Panc1 (cell line): Measurements from ENCODE around the gene KLC4. TPM values are rescaled to one million over a fixed set of nuclear protein-coding genes. Genes with fewer than 3 reads are reported as not detected.

ENCODE experiments used
- ATAC-seq: fragments of 200-7000 bp; cut with Tn5 transposase; 2 replicates; pipeline ENCODE4 v1.9.1; 2020; ENCODE audit warnings: mild to moderate bottlenecking, moderate library complexity
- BruUV-seq: library from RNA; stranded (reverse); fragments of 400-500 nt; replicated peaks from 2 replicates; lab custom pipeline; 2021; lab: Mats Ljungman, UMichigan
- CTCF ChIA-PET: fragments of 300-600 bp; sonication (Branson Sonifier 250); formaldehyde crosslinking; loops from one replicate; lab custom pipeline; 2022; ENCODE audit warnings: antibody characterized with exemption; lab: Charles Lee
- POLR2A ChIA-PET: fragments of 300-600 bp; sonication (Branson Sonifier 250); formaldehyde crosslinking; loops from one replicate; lab custom pipeline; 2022; ENCODE audit warnings: antibody characterized with exemption; lab: Charles Lee
- DNase-seq: peaks from one replicate; pipeline ENCODE4 v3.0.0-alpha.2; 2010; ENCODE audit warnings: low read depth, low spot score
- H3K27ac ChIP-seq: 2 replicates; pipeline ENCODE4 v1.5.1; 2011; ENCODE audit warnings: mild to moderate bottlenecking, low read length, inconsistent platforms
- H3K27me3 ChIP-seq: fragments of 200-500 bp; sonication (Bioruptor generic); 2 replicates; pipeline ENCODE4 v1.6.0; 2014; ENCODE audit warnings: low read length, inconsistent platforms; ENCODE audit not compliant: control insufficient read depth, insufficient read depth
- H3K36me3 ChIP-seq: fragments of 200-500 bp; sonication (Bioruptor generic); 2 replicates; pipeline ENCODE4 v1.5.1; 2014; ENCODE audit warnings: inconsistent platforms, mild to moderate bottlenecking, low read length, moderate library complexity; ENCODE audit not compliant: control insufficient read depth, insufficient read depth
- H3K4me1 ChIP-seq: 2 replicates; pipeline ENCODE4 v1.5.1; 2011; ENCODE audit warnings: inconsistent platforms, mild to moderate bottlenecking, low read length, moderate library complexity; ENCODE audit not compliant: control insufficient read depth, insufficient read depth
- H3K4me3 ChIP-seq, 2 experiments: 2 replicates each; pipeline ENCODE4 v1.5.1; 2011 to 2012; ENCODE audit warnings: low read depth in 2 of 2, low read length in 2 of 2, mild to moderate bottlenecking in 2 of 2, inconsistent platforms in 1 of 2, moderate library complexity in 1 of 2
- H3K9me3 ChIP-seq: fragments of 200-500 bp; sonication (Bioruptor generic); 2 replicates; pipeline ENCODE4 v1.5.1; 2014; ENCODE audit warnings: low read depth, mild to moderate bottlenecking, inconsistent platforms, low read length, moderate library complexity; ENCODE audit not compliant: control insufficient read depth, insufficient read depth
- POLR2AphosphoS5 ChIP-seq: IDR thresholded peaks from 2 replicates; pipeline ENCODE4 v1.6.1; 2012; ENCODE audit warnings: mild to moderate bottlenecking, low read depth, low read length, moderate library complexity
- SIN3A ChIP-seq: IDR thresholded peaks from 2 replicates; pipeline ENCODE4 v1.6.1; 2012; ENCODE audit warnings: low read depth, mild to moderate bottlenecking, low read length, moderate library complexity, borderline replicate concordance; ENCODE audit not compliant: insufficient read depth
- TCF7L2 ChIP-seq: IDR thresholded peaks from 2 replicates; pipeline ENCODE4 v1.6.1; 2011; ENCODE audit warnings: mild to moderate bottlenecking, low read depth, low read length, inconsistent platforms
- in situ Hi-C: cut with HindIII; loops from 2 replicates; pipeline ENCODE4 v1.10.0; 2016; ENCODE audit warnings: low sequenced_read_pairs, low pct_unique_long_range_greater_than_20kb
- intact Hi-C: fragments of 100-400 bp; cut with micrococcal nuclease; formaldehyde crosslinking; loops from one replicate; pipeline ENCODE4 v1.10.0; 2022; ENCODE audit not compliant: unreplicated experiment
- total RNA-seq: library from RNA; stranded (reverse); gene quantifications from one replicate; pipeline ENCODE4 v1.2.1, GENCODE V29; 2021; ENCODE audit not compliant: unreplicated experiment
- TF ChIP-seq, protein P1 (sequence below): fragments of 450-650 bp; IDR thresholded peaks from 2 replicates; pipeline ENCODE4 v1.5.1; 2017; ENCODE audit warnings: mild to moderate bottlenecking
- TF ChIP-seq, protein P2 (sequence below), 2 experiments: IDR thresholded peaks; 2 replicates each; pipeline ENCODE4 v1.6.1; 2011 to 2012; ENCODE audit warnings: low read depth in 2 of 2, control low read depth in 1 of 2, low read length in 1 of 2, mild to moderate bottlenecking in 1 of 2, moderate library complexity in 1 of 2; ENCODE audit not compliant: insufficient read depth in 1 of 2

The KLC4 gene
- total RNA-seq, 1 experiment from 2014 or later = 22.6 TPM

DNA sequence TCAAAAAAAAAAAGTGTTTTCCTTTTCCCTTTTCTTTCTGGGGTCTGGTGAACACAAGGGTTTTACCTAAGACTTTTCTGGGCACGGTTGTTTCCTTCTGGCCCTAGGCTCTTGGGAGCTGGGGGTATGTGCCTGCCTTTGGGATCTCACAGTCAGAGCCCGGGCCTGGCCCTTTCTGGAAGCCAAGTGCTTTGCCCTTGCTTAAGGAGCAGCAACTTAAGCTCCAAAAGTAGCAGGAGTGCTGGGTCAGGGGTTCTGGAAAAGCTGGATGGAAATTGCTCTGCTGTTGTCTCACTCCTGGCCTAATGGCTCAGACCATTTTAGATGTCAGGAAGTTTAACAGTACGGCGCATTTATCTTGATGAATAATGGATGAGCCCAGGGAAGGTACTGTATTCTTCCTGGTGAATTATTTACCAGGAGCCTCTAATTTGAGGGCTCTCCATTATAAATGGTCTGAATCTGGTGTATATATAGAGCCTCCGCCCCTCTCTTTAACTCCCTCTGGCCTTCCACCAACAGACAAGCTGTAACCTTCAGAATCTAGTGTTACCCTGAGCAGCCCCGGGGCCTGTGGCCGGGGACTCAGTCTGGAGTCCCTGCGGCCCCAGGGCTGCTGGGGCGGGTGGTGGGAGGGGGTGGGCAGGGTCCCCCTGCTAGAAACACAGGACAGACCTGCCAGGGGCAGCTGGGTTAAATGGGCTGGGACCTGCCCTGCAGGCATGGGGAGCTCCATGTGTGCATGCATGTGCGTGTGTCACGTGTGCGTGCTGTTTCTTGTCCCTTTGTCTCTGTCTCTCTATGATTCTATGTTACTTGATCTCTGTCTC lies 54.2 kb downstream of the KLC4 start:
- H3K27me3 ChIP-seq = no peaks in the 10 kb centered on the region
- no peaks in the 10 kb centered on the region for H3K9me3 ChIP-seq
- ChIA-PET CTCF (no interaction called here), POLR2A (interaction anchor here (0.6 kb wide), 1 partner anchor 600 kb away, joined by 3 read pairs; no protein-coding TSS in a partner anchor)
- DNase-seq (no peak), ATAC-seq (peak; percentile 54; the same call in 1 of the 2 replicates)
- in situ Hi-C loops (no loop called here), intact Hi-C loops (no loop called here)
- H3K4me1 ChIP-seq = peaks cover 44% of the 10 kb centered on the region
- no peak for TF ChIP-seq SIN3A
- TF ChIP-seq, protein P1, sequence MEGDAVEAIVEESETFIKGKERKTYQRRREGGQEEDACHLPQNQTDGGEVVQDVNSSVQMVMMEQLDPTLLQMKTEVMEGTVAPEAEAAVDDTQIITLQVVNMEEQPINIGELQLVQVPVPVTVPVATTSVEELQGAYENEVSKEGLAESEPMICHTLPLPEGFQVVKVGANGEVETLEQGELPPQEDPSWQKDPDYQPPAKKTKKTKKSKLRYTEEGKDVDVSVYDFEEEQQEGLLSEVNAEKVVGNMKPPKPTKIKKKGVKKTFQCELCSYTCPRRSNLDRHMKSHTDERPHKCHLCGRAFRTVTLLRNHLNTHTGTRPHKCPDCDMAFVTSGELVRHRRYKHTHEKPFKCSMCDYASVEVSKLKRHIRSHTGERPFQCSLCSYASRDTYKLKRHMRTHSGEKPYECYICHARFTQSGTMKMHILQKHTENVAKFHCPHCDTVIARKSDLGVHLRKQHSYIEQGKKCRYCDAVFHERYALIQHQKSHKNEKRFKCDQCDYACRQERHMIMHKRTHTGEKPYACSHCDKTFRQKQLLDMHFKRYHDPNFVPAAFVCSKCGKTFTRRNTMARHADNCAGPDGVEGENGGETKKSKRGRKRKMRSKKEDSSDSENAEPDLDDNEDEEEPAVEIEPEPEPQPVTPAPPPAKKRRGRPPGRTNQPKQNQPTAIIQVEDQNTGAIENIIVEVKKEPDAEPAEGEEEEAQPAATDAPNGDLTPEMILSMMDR = no peak
- no peak for TF ChIP-seq TCF7L2
- TF ChIP-seq POLR2AphosphoS5 = no peak
- TF ChIP-seq, protein P2, sequence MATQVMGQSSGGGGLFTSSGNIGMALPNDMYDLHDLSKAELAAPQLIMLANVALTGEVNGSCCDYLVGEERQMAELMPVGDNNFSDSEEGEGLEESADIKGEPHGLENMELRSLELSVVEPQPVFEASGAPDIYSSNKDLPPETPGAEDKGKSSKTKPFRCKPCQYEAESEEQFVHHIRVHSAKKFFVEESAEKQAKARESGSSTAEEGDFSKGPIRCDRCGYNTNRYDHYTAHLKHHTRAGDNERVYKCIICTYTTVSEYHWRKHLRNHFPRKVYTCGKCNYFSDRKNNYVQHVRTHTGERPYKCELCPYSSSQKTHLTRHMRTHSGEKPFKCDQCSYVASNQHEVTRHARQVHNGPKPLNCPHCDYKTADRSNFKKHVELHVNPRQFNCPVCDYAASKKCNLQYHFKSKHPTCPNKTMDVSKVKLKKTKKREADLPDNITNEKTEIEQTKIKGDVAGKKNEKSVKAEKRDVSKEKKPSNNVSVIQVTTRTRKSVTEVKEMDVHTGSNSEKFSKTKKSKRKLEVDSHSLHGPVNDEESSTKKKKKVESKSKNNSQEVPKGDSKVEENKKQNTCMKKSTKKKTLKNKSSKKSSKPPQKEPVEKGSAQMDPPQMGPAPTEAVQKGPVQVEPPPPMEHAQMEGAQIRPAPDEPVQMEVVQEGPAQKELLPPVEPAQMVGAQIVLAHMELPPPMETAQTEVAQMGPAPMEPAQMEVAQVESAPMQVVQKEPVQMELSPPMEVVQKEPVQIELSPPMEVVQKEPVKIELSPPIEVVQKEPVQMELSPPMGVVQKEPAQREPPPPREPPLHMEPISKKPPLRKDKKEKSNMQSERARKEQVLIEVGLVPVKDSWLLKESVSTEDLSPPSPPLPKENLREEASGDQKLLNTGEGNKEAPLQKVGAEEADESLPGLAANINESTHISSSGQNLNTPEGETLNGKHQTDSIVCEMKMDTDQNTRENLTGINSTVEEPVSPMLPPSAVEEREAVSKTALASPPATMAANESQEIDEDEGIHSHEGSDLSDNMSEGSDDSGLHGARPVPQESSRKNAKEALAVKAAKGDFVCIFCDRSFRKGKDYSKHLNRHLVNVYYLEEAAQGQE (IDR thresholded peaks at IDR 0.05; ENCODE audit: insufficient read depth in 1 of 2, low read depth in 2 of 2, low read length in 1 of 2) = no peak
- H3K27ac ChIP-seq = peak overlapping the region; percentile 83; the same call in 1 of the 2 replicates
- H3K36me3 ChIP-seq = no peaks in the 10 kb centered on the region
- H3K4me3 ChIP-seq = no peak overlapping the region
- no TSS peak for BruUV-seq

DNA sequence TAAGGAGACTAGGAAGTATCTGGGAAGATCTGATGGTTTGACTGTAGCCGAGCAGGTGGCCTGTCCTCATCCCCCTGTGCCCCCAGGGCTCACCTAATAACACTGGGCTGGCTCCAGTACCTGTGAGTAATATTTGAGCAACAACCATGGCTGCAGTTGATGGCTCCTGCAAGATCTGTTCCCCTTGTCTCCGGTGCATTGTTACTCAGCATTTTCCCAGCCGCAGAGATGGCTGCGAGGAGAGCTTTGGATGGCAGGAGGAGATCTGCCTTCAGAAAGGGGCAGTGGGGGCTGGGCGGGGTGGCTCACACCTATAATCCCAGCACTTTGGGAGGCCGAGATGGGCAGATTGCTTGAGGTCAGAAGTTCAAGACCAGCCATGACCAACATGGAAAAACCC lies 55.9 kb downstream of the KLC4 start:
- intact Hi-C loops = no loop called here

More for the DNA sequence above, 55.9 kb downstream of the KLC4 start:
- ChIA-PET CTCF (no interaction called here), POLR2A (no interaction called here)
- TF ChIP-seq, protein P2 (IDR thresholded peaks at IDR 0.05; ENCODE audit: insufficient read depth in 1 of 2, low read depth in 2 of 2, low read length in 1 of 2) = no peak
- TF ChIP-seq TCF7L2 (no peak), SIN3A (no peak), POLR2AphosphoS5 (no peak)
- TF ChIP-seq, protein P1 = no peak
- H3K27ac ChIP-seq = peak overlapping the region; percentile 49
- in situ Hi-C loops = no loop called here
- BruUV-seq = no TSS peak
- ATAC-seq = no peak
- H3K4me1 ChIP-seq = peaks cover 55% of the 10 kb centered on the region
- H3K27me3 ChIP-seq = no peaks in the 10 kb centered on the region
- H3K4me3 ChIP-seq = no peak overlapping the region
- H3K36me3 ChIP-seq = no peaks in the 10 kb centered on the region
- H3K9me3 ChIP-seq = no peaks in the 10 kb centered on the region
- DNase-seq = no peak
